Nucleus accumbens (tissue), 56 donors: ENCODE results near the gene NLRP8.
"Not testable (repeated sequence)": the region's sequence is repeated elsewhere in the genome, so short reads cannot be mapped to it uniquely, and the experiment has no call there.

Source experiments
- DNase-seq, 56 donors: peaks; one replicate each; lab custom pipeline; 2025; lab: John Stamatoyannopoulos, UW

Gene NLRP8

GRCh38 chr19:55947532-55947931 lies at the start of gene NLRP8:
TSS of gene NLRP8 (plus strand) at chr19:55947832.
- no peak for DNase-seq

- DNase-seq, result no peak
Observed at GRCh38 chr19:55898911-55899310, 48.7 kb upstream of the NLRP8 start.

DNA sequence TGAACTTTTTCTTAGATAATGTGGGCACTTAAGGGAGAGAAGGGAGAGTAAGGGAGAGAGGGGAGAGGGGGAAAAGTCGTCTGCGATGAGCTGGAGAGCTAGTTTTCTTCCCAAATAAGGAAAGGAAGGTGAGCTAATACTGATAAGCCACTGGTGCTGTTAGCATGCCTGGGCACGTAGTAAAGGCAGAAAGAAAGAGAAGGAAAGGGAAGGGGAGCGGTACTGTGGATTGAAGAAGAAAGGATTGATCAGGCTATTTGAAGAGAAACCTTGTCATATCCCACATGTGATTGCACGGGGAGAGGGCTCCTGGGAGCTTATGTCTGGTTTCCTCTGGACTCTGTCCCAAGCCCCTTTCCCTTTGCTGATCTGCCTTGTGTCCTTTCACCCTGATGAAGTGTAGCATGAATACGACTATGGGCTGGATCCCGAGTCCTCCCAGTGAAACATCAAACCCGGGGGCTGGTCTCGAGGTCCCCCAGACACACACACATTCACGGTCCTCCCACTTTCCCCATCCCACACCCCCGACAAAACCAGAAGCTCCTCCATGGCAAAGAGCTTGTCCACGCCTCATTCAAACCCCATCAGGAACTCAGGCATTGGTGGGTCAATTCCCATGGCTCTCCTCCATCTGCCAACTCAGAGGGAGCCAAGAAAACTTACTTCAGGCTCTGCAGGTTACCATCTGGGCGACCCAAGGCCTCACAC lies 46.1 kb upstream of the NLRP8 start:
- DNase-seq, result no peak

DNA sequence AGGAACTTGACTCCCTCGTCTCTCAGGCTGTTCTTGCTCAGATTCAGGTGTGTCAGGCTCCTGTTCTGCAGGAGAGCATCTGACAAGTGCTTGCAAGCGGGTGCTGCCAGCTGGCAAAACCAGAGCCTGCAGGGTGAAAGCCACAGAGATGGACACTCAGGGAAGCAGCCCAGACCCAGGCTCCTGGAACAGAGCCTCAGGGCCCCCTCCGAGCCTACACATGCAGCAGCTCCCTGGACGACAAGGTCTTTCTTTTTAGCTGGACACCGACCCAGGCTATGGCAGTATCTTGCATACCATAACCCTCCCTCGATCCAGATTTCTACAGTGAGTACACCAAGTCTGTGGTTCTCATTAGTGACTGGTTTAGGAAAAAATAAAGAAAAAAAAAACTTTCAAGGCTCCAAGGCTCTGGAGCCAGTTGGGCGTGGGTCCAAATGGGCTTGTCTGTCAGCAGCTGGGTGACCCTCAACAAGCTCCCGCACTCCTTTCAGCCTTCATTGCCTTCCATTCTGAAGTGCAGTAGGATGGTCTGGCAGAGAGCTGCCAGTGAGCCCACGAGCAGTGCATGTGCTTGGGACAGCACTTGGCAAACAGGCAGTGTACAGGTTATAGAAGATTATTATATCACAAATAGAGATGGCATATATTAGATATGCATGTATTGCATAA lies 45.4 kb upstream of the NLRP8 start:
- no peak for DNase-seq

DNA sequence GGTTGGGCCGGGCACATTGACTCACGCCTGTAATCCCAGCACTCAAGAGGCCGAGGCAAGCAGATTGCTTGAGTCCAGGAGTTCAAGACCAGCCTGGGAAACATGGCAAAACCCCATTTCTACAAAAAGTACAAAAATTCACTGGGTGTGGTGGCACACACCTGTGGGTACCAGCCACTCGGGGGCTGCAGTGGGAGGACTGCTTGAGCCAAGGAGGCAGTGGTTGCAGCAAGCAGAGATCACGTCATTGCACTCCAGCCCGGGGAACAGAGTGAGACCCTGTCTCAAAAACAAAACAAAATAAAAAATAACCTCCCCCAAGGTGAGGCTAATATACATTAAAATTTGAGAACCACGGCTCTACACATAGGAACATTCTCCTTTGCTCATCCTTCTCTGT lies 40.3 kb upstream of the NLRP8 start:
- DNase-seq, result no peak

- no peak for DNase-seq
Observed at GRCh38 chr19:55907746-55908145, 39.9 kb upstream of the NLRP8 start.

DNA sequence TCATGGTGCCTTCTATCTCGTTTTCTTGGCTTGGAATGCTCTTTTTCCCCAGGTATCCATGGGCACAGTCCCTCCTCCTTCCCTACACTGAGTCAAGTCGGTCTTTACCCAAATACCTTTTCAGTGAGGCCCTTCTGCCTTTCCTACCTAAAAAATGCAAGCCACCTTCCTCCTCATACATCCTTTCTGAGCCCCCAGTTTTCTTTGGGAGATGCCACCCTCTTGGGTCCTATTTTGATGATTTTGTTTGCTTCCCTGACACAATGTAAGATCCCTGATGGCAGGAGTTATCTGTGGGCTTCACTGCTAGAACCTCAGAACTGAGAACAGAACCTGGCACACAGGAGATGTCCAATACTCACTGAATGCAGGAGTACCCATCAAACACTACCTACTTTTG lies 37.8 kb upstream of the NLRP8 start:
- DNase-seq, result no peak

- DNase-seq, result no peak
Observed at GRCh38 chr19:55912916-55913315, 34.7 kb upstream of the NLRP8 start.

DNA sequence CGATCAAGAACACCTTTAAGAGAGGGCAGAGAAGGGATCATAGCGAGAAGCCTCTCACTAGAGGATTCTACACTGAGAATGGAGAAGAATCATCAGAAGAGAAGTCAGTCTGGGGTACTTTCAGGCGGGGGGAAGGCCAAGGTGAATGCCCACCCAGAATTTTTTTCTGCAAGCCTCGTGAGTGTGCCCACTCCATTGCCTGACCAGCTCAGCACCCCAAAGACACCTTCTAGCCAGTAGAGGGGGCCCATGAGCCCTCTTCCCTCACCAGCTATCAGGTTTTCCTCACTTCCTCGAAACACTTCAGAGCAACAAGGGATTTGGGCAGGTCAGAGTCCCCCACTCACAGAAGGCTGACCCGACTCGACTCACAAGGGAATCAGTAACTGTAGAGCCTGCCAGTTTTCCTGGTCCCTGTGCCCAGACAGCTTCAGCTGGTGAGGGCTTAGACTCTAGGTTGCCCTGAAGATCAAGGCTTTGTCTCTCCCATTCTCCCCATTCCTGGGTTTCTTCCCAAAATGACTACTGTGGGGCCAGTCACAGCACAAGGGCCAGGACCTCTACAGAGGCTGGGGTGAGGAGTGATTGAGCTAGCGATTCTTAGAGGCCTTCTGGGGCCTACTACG lies 33.9 kb upstream of the NLRP8 start:
- DNase-seq, result no peak

- DNase-seq, result no peak
Observed at GRCh38 chr19:55923556-55923955, 24.1 kb upstream of the NLRP8 start.

DNA sequence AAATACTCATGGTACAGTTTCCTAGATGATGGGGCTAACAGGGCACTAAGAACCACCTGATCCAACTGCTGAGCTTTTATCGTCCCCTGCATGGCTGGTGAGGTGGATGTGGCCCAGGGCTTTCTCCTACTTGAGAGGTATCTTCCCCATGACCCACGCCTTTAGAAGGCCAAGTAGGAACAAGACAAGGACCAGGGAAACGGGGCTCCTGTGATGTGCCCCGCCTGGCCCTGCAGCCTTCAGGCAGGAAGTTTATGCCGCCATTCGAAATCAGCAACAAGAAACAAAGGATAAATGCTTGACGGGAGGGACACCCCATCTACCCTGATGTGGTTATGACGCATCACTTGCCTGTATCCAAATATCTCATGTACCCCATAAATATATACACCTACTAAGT lies 19.6 kb upstream of the NLRP8 start:
- DNase-seq, result no peak

- DNase-seq, result not testable (repeated sequence)
Observed at GRCh38 chr19:55929258-55929657, 18.4 kb upstream of the NLRP8 start.

- no peak for DNase-seq
Observed at GRCh38 chr19:55930996-55931515, 16.6 kb upstream of the NLRP8 start.

- DNase-seq, result no peak
Observed at GRCh38 chr19:55931936-55932386, 15.7 kb upstream of the NLRP8 start, which contains the start of gene NLRP13. TSS of gene NLRP13 (minus strand) at chr19:55932336. CDS start at chr19:55932311, 25 bp downstream.

- DNase-seq, result no peak
Observed at GRCh38 chr19:55935206-55935605, 12.4 kb upstream of the NLRP8 start.

DNA sequence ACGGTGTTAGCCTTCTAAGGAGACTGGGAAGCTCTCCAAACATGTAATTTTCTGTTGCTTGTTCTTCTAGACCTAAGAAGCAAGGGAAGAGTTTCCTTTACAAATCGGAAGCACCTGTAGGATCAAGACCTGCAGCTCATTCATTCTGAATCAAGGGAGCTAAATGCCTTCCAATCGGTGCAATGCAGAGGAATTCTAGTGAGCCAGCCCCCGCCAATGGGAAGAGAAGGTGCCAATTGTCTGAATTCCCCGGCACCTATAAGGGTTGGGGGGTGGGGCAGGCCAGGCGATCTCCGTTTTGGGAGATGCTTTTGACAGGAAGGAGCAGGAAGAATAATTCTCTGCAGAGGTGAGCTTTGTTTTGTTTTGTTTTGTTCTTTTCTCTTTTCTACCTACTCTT lies 8.4 kb upstream of the NLRP8 start:
- DNase-seq, result no peak

DNA sequence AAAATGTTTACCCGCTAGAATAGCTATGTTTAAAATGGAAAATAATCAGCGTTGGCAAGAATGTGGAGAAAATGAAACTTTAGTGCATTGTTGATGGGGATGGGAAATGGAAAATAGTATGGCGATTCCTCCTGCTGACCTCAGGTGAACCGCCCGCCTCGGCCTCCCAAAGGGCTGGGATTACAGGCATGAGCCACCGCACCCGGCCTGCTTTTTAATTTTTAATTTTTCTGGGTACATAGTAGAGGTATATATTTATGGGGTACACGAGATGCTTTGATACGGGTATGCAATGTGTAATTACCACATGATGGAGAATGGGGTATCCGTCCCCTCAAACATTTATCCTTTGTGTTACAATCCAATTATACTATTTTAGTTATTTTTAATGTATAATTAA lies 7.3 kb upstream of the NLRP8 start:
- no peak for DNase-seq

GRCh38 chr19:55950566-55950965 lies 2.9 kb downstream of the NLRP8 start:
- not testable (repeated sequence) for DNase-seq

- no peak for DNase-seq
Observed at GRCh38 chr19:55956431-55956830, 8.8 kb downstream of the NLRP8 start.

GRCh38 chr19:55958356-55958755 lies 10.7 kb downstream of the NLRP8 start:
- no peak for DNase-seq

DNA sequence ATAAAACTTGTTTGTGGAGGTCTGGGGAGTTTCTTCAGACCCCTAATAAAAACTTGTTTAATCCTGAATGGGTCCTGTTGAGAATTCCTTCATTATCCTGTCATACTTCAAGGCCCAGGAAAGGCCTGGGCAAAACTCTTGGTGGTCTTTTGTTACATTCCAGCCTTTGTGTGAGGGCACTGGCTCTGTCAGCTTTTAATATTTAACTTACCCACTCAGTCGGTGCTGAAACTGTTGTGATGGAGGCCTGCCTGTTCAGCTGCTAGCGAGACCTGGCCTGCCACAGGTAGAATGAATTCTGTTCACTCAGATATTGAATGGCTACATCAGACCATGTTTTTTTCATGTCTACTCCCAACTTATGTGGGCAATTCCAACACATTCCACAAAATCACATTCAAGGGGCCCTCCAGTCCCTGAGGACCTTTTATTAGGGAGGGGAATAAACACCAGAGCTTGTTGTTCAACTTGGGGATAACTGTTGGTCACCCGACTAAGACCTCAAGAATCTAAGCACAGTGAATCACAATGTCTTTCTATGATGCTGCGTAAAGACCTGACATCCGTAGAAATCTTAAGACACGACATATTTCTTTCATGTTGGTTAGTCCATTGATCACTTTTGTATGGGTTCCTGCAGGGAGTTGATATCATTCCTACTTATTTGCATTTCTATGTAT lies 12.5 kb downstream of the NLRP8 start:
- DNase-seq, result no peak
